Smooth muscle cell of the brain vasculature (primary cell): ENCODE results near the gene CACTIN.
"Not testable (repeated sequence)": the region's sequence is repeated elsewhere in the genome, so short reads cannot be mapped to it uniquely, and the experiment has no call there.

Experiments used
- DNase-seq: peaks from one replicate; pipeline ENCODE4 v3.0.0-alpha.2; 2012; ENCODE audit warnings: low read depth, low spot score

CACTIN gene

GRCh38 chr19:3572132-3572854 lies 54.3 kb downstream of the CACTIN start:
- peak; percentile 100 for DNase-seq

- DNase-seq = no peak
Observed at GRCh38 chr19:3570606-3571011, 56.0 kb downstream of the CACTIN start.

- DNase-seq = not testable (repeated sequence)
Observed at GRCh38 chr19:3570042-3570441, 56.5 kb downstream of the CACTIN start.

GRCh38 chr19:3565139-3565538 lies 61.5 kb downstream of the CACTIN start:
- DNase-seq = no peak

GRCh38 chr19:3563709-3564524 lies 62.7 kb downstream of the CACTIN start:
- no peak for DNase-seq
